ENCODE measurements around the gene OR4M1.
"Not testable (repeated sequence)": the region's sequence is repeated elsewhere in the genome, so short reads cannot be mapped to it uniquely, and the experiment has no call there.

OR4M1 gene

GRCh38 chr14:19773204-19773603, at the start of gene OR4M1:
TSS of gene OR4M1 (plus strand) at chr14:19773504. CDS start at chr14:19780323, 6,819 bp downstream.
- DNase-seq = not testable (repeated sequence)

GRCh38 chr14:19729359-19729758, 43.9 kb upstream of the OR4M1 start:
- no peak for DNase-seq

- DNase-seq = no peak
Measured at GRCh38 chr14:19729763-19730162, 43.5 kb upstream of the OR4M1 start.

- not testable (repeated sequence) for DNase-seq
Measured at GRCh38 chr14:19733893-19734292, 39.4 kb upstream of the OR4M1 start.

- DNase-seq = no peak
Measured at GRCh38 chr14:19743256-19743655, 30.0 kb upstream of the OR4M1 start, which contains the start of gene OR4Q3. TSS of gene OR4Q3 (plus strand) at chr14:19743571.

GRCh38 chr14:19752316-19752715, 21.0 kb upstream of the OR4M1 start:
- not testable (repeated sequence) for DNase-seq

GRCh38 chr14:19754172-19754571, 19.1 kb upstream of the OR4M1 start:
- no peak for DNase-seq

GRCh38 chr14:19771491-19771890, 1.8 kb upstream of the OR4M1 start:
- DNase-seq = not testable (repeated sequence)

- peak; percentile 56 for DNase-seq
Measured at GRCh38 chr14:19771895-19772430, 1.3 kb upstream of the OR4M1 start.

GRCh38 chr14:19772454-19772853, 850 bp upstream of the OR4M1 start:
- DNase-seq = peak; percentile 37

- DNase-seq = no peak
Measured at GRCh38 chr14:19775587-19775986, 2.3 kb downstream of the OR4M1 start.

- DNase-seq = not testable (repeated sequence)
Measured at GRCh38 chr14:19785848-19786247, 12.5 kb downstream of the OR4M1 start.

- DNase-seq = not testable (repeated sequence)
Measured at GRCh38 chr14:19787318-19787717, 14.0 kb downstream of the OR4M1 start.

GRCh38 chr14:19788150-19788549, 14.8 kb downstream of the OR4M1 start:
- not testable (repeated sequence) for DNase-seq

- peak; percentile 15 for DNase-seq
Measured at GRCh38 chr14:19796520-19797108, 23.3 kb downstream of the OR4M1 start.

GRCh38 chr14:19799880-19800279, 26.6 kb downstream of the OR4M1 start:
- no peak for DNase-seq

- DNase-seq = no peak
Measured at GRCh38 chr14:19800282-19801117, 27.2 kb downstream of the OR4M1 start.

- no peak for DNase-seq
Measured at GRCh38 chr14:19801118-19801464, 27.8 kb downstream of the OR4M1 start.

- not testable (repeated sequence) for DNase-seq
Measured at GRCh38 chr14:19803470-19803869, 30.2 kb downstream of the OR4M1 start, which contains the start of gene OR4N2. TSS of gene OR4N2 (plus strand) at chr14:19803770. CDS start at chr14:19827449, 23,679 bp downstream.

- not testable (repeated sequence) for DNase-seq
Measured at GRCh38 chr14:19813171-19813920, 40.0 kb downstream of the OR4M1 start.

- not testable (repeated sequence) for DNase-seq
Measured at GRCh38 chr14:19819879-19820278, 46.6 kb downstream of the OR4M1 start.

GRCh38 chr14:19821016-19821415, 47.7 kb downstream of the OR4M1 start:
- not testable (repeated sequence) for DNase-seq

- no peak for DNase-seq
Measured at GRCh38 chr14:19823178-19823577, 49.9 kb downstream of the OR4M1 start.
